GM12878 (cell line): ENCODE data around the gene ANKRD45.
"Not testable (repeated sequence)": the region's sequence is repeated elsewhere in the genome, so short reads cannot be mapped to it uniquely, and the experiment has no call there.

Experiments
- CREB1 ChIP-seq: IDR thresholded peaks from 2 replicates; pipeline ENCODE4 v1.6.1; 2012; ENCODE audit warnings: low read depth, mild to moderate bottlenecking, inconsistent platforms
- CTCF ChIP-seq, 3 experiments: IDR thresholded peaks in 2 of 3; conservative IDR thresholded peaks in 1 of 3; 2 replicates each; pipeline ENCODE4 v1.5.1; 2011; ENCODE audit warnings: low read depth in 3 of 3, low read length in 3 of 3, mild to moderate bottlenecking in 3 of 3, control low read depth in 2 of 3, moderate library complexity in 2 of 3, inconsistent platforms in 1 of 3, mixed read lengths in 1 of 3; ENCODE audit not compliant: control insufficient read depth in 2 of 3, insufficient read depth in 1 of 3; ENCODE audit errors: extremely low read depth in 1 of 3
- FOS ChIP-seq: IDR thresholded peaks from 3 replicates; pipeline ENCODE4 v1.6.1; 2011; ENCODE audit warnings: borderline replicate concordance; ENCODE audit not compliant: insufficient read length; ENCODE audit errors: extremely low read depth
- IRF3 ChIP-seq: fragments of 450-650 bp; IDR thresholded peaks from 2 replicates; pipeline ENCODE4 v1.6.1; 2014; ENCODE audit warnings: mild to moderate bottlenecking
- JUND ChIP-seq: IDR thresholded peaks from 2 replicates; pipeline ENCODE4 v1.6.1; 2012; ENCODE audit warnings: low read depth, mild to moderate bottlenecking, low read length, improper control_type of control experiment, moderate library complexity
- MAX ChIP-seq: IDR thresholded peaks from 2 replicates; pipeline ENCODE4 v1.6.1; 2012; ENCODE audit warnings: low read depth, low read length, improper control_type of control experiment
- MTA2 ChIP-seq: fragments of 450-650 bp; IDR thresholded peaks from 2 replicates; pipeline ENCODE4 v1.6.1; 2016; ENCODE audit warnings: low read depth, mild to moderate bottlenecking, moderate library complexity
- MXI1 ChIP-seq: fragments of 150-350 bp; IDR thresholded peaks from 2 replicates; pipeline ENCODE4 v1.6.1; 2011; ENCODE audit warnings: low read depth, mild to moderate bottlenecking, inconsistent platforms, low read length, improper control_type of control experiment
- NR2C2 ChIP-seq: IDR thresholded peaks from 2 replicates; pipeline ENCODE4 v1.6.1; 2011; ENCODE audit warnings: borderline replicate concordance, low read depth; ENCODE audit not compliant: control insufficient read depth, insufficient read length
- PML ChIP-seq: IDR thresholded peaks from 2 replicates; pipeline ENCODE4 v1.6.1; 2012; ENCODE audit warnings: low read length, inconsistent platforms
- RAD21 ChIP-seq: IDR thresholded peaks from 2 replicates; pipeline ENCODE4 v1.6.1; 2011; ENCODE audit warnings: mild to moderate bottlenecking, low read depth, low read length, moderate library complexity; ENCODE audit not compliant: insufficient read depth
- SPI1 ChIP-seq: IDR thresholded peaks from 2 replicates; pipeline ENCODE4 v1.6.1; 2011; ENCODE audit warnings: low read depth, mild to moderate bottlenecking, low read length, moderate library complexity, borderline replicate concordance; ENCODE audit not compliant: insufficient read depth
- TCF7 ChIP-seq: IDR thresholded peaks from 2 replicates; pipeline ENCODE4 v1.6.1; 2014; ENCODE audit warnings: antibody characterized with exemption, borderline replicate concordance
- ZNF274 ChIP-seq: IDR thresholded peaks from one replicate; pipeline ENCODE4 v1.8.0; 2011; ENCODE audit not compliant: insufficient read length, insufficient read depth

- TF ChIP-seq CREB1; JUND; RAD21; ZNF274; NR2C2; FOS; CTCF (IDR thresholded peaks at IDR 0.05 in 2 of 3, conservative IDR thresholded peaks at IDR 0.05 in 1 of 3; ENCODE audit: control insufficient read depth in 2 of 3, extremely low read depth in 1 of 3, insufficient read depth in 1 of 3, low read depth in 3 of 3, low read length in 3 of 3); MTA2; PML; IRF3; MAX; MXI1; TCF7; SPI1: not testable (repeated sequence)
Observed at GRCh38 chr1:173674496-173674895, 4.8 kb upstream of the ANKRD45 start.
